ENCODE results near the gene CLPSL1. TPM values are rescaled to one million over a fixed set of nuclear protein-coding genes. Genes with fewer than 3 reads are reported as not detected.

The CLPSL1 gene
- total and polyA plus RNA-seq, 2 donors (not counting 3 experiments of a cell fraction or from before 2014, with no cell fraction given), result not detected

- no peak overlapping the region for H3K9ac ChIP-seq (replicated peaks; ENCODE audit: extremely low read depth, insufficient read depth, low read length)
- POLR2A ChIA-PET, result no interaction called here
- no TSS peak for BruUV-seq (replicated peaks)
These were observed 25.4 kb upstream of the CLPSL1 start for GRCh38 chr6:35755278-35755924.

More at GRCh38 chr6:35755278-35755924, 25.4 kb upstream of the CLPSL1 start:
- Histone ChIP-seq H3K36me3 (ENCODE audit: control insufficient read depth in 2 of 2, extremely low read depth in 1 of 2, insufficient read depth in 2 of 2, low read length in 2 of 2) (no peaks in the 10 kb centered on the region), H3K9me1 (replicated peaks; ENCODE audit: control insufficient read depth, extremely low read depth, insufficient read depth, low read length) (no peaks in the 10 kb centered on the region), H3K9me3 (replicated peaks; ENCODE audit: control insufficient read depth, insufficient read depth, low read length) (no peaks in the 10 kb centered on the region), H3K4me3 (replicated peaks in 1 of 3; ENCODE audit: insufficient read depth in 1 of 3, low read depth in 1 of 3, low read length in 3 of 3) (no peak overlapping the region), H3K4me2 (ENCODE audit: insufficient read depth, low read length) (no peak overlapping the region), H4K20me1 (replicated peaks; ENCODE audit: control insufficient read depth, extremely low read depth, insufficient read depth, low read length) (no peaks in the 10 kb centered on the region), H2AFZ (ENCODE audit: low read depth, low read length) (no peak overlapping the region), H3K79me2 (ENCODE audit: control insufficient read depth, insufficient read depth, low read length) (no peaks in the 10 kb centered on the region), H3K27me3 (ENCODE audit: control insufficient read depth in 2 of 2, insufficient read depth in 2 of 2, low read length in 2 of 2) (peaks cover 0 to 10% of the 10 kb centered on the region in 2 experiments), H3K27ac (ENCODE audit: insufficient read depth, low read depth, low read length) (no peak overlapping the region), H3K4me1 (ENCODE audit: control insufficient read depth, extremely low read depth, insufficient read depth, low read length) (no peaks in the 10 kb centered on the region)
- TF ChIP-seq MYC (IDR thresholded peaks at IDR 0.05; ENCODE audit: low read depth, low read length) (no peak), MAX (IDR thresholded peaks at IDR 0.05; ENCODE audit: insufficient read depth, insufficient read length) (no peak), CTCF (IDR thresholded peaks at IDR 0.05; ENCODE audit: extremely low read depth in 1 of 2, insufficient read depth in 1 of 2, low read depth in 1 of 2, low read length in 2 of 2) (no peak), EZH2 (IDR thresholded peaks at IDR 0.05; ENCODE audit: borderline replicate concordance, low read depth, low read length, severe bottlenecking) (no peak), JUN (IDR thresholded peaks at IDR 0.05; ENCODE audit: borderline replicate concordance, insufficient read depth, insufficient read length, low read depth) (no peak), FOS (IDR thresholded peaks at IDR 0.05; ENCODE audit: borderline replicate concordance, insufficient read depth, low read length) (no peak), POLR2AphosphoS5 (IDR thresholded peaks at IDR 0.05; ENCODE audit: insufficient read depth, low read depth, low read length) (no peak), POLR2A (IDR thresholded peaks at IDR 0.05; ENCODE audit: low read depth, low read length) (no peak), GATA2 (IDR thresholded peaks at IDR 0.05; ENCODE audit: insufficient read depth, insufficient read length, low read depth, low read length) (no peak)
- no peak for DNase-seq (ENCODE audit: low read depth, low spot score)
- CTCF ChIA-PET, result interaction anchor here (0.8 to 2.2 kb wide), 6 partner anchors 13 to 233 kb away, joined by 3 to 19 read pairs (median 4); partner anchors contain the start of gene ARMC12
- FAIRE-seq, result no peak
- intact Hi-C loops (cut with micrococcal nuclease) (no loop called here), dilution Hi-C loops (cut with MboI; ENCODE audit: extremely low pct_ligation_motif_present, low sequenced_read_pairs) (no loop called here)
